RWPE2 (cell line): ENCODE results near the gene HCFC2.
A peak's percentile ranks its signal among the peaks of the same experiment; 100 is the strongest.

Source experiments
- ATAC-seq: fragments of 200-7000 bp; cut with Tn5 transposase; 3 replicates; pipeline ENCODE4 v1.9.1; 2021; ENCODE audit warnings: low read depth
- DNase-seq: peaks from one replicate; pipeline ENCODE4 v3.0.0-alpha.2; 2020; ENCODE audit warnings: low spot score
- H3K27ac ChIP-seq: fragments of 450-650 bp; 2 replicates; pipeline ENCODE4 v1.5.1; 2017; ENCODE audit warnings: mild to moderate bottlenecking; ENCODE audit not compliant: poor library complexity, severe bottlenecking
- H3K27me3 ChIP-seq: fragments of 250-450 bp; sonication (Bioruptor Pico); 2 replicates; pipeline ENCODE4 v1.5.1; 2021; ENCODE audit warnings: mild to moderate bottlenecking, moderate library complexity; ENCODE audit not compliant: insufficient read depth, poor library complexity, severe bottlenecking
- H3K36me3 ChIP-seq: fragments of 250-450 bp; sonication (Bioruptor Pico); 2 replicates; pipeline ENCODE4 v1.5.1; 2020; ENCODE audit warnings: low read depth, mild to moderate bottlenecking, moderate library complexity
- H3K4me1 ChIP-seq: fragments of 250-450 bp; sonication (Bioruptor Pico); 2 replicates; pipeline ENCODE4 v1.5.1; 2021; ENCODE audit warnings: mild to moderate bottlenecking, moderate library complexity; ENCODE audit not compliant: insufficient read depth, poor library complexity, severe bottlenecking
- H3K4me3 ChIP-seq: fragments of 250-450 bp; sonication (Bioruptor Pico); 2 replicates; pipeline ENCODE4 v1.5.1; 2021; ENCODE audit warnings: mild to moderate bottlenecking, moderate library complexity; ENCODE audit not compliant: severe bottlenecking
- H3K9me3 ChIP-seq: fragments of 250-450 bp; sonication (Bioruptor Pico); 2 replicates; pipeline ENCODE4 v1.5.1; 2021; ENCODE audit warnings: mild to moderate bottlenecking, moderate library complexity; ENCODE audit not compliant: severe bottlenecking
- CTCF ChIP-seq: fragments of 450-650 bp; IDR thresholded peaks from one replicate; pipeline ENCODE4 v1.5.1; 2017; ENCODE audit warnings: mild to moderate bottlenecking, moderate library complexity; ENCODE audit not compliant: poor library complexity, severe bottlenecking

Gene HCFC2

GRCh38 chr12:104133866-104134265 lies 69.5 kb downstream of the HCFC2 start:
- H3K4me1 ChIP-seq: peaks cover 19% of the 10 kb centered on the region
- peaks cover 66% of the 10 kb centered on the region for H3K36me3 ChIP-seq
- H3K9me3 ChIP-seq: no peaks in the 10 kb centered on the region
- no peaks in the 10 kb centered on the region for H3K27me3 ChIP-seq
- no peak for TF ChIP-seq CTCF
- no peak overlapping the region for H3K27ac ChIP-seq
- no peak overlapping the region for H3K4me3 ChIP-seq
- DNase-seq (no peak), ATAC-seq (no peak)

- no peak overlapping the region for H3K27ac ChIP-seq
- no peaks in the 10 kb centered on the region for H3K9me3 ChIP-seq
- H3K27me3 ChIP-seq: no peaks in the 10 kb centered on the region
- peaks cover 19% of the 10 kb centered on the region for H3K4me1 ChIP-seq
- no peak for DNase-seq
- no peak for ATAC-seq
- TF ChIP-seq CTCF: no peak
- no peak overlapping the region for H3K4me3 ChIP-seq
- H3K36me3 ChIP-seq: peaks cover 56% of the 10 kb centered on the region
Observed at GRCh38 chr12:104134882-104135281, 70.6 kb downstream of the HCFC2 start.

DNA sequence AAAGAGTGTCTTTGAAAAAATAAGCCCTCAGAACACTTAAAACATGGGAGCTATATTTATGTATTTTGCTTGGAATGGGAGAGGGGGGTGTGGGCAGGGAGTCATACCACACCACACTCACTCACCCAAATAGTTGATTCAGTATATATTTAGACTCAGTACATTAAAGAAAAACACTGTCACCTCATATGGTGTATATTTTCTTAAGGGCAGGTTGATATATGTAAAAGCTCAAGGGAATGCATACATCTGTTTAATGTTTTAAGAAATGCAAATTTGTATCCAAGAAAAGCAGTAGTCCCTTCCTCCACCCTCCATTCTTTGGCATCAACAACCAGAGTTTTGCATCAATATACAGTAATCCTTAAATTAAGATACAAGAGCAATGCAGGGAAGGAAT lies 72.2 kb downstream of the HCFC2 start:
- no peaks in the 10 kb centered on the region for H3K27me3 ChIP-seq
- peak overlapping the region; percentile 99 for H3K4me3 ChIP-seq
- peaks cover 39% of the 10 kb centered on the region for H3K36me3 ChIP-seq
- no peak for DNase-seq
- ATAC-seq: no peak
- peaks cover 19% of the 10 kb centered on the region for H3K4me1 ChIP-seq
- H3K9me3 ChIP-seq: no peaks in the 10 kb centered on the region
- H3K27ac ChIP-seq: peak overlapping the region; percentile 89
- TF ChIP-seq CTCF: no peak

DNA sequence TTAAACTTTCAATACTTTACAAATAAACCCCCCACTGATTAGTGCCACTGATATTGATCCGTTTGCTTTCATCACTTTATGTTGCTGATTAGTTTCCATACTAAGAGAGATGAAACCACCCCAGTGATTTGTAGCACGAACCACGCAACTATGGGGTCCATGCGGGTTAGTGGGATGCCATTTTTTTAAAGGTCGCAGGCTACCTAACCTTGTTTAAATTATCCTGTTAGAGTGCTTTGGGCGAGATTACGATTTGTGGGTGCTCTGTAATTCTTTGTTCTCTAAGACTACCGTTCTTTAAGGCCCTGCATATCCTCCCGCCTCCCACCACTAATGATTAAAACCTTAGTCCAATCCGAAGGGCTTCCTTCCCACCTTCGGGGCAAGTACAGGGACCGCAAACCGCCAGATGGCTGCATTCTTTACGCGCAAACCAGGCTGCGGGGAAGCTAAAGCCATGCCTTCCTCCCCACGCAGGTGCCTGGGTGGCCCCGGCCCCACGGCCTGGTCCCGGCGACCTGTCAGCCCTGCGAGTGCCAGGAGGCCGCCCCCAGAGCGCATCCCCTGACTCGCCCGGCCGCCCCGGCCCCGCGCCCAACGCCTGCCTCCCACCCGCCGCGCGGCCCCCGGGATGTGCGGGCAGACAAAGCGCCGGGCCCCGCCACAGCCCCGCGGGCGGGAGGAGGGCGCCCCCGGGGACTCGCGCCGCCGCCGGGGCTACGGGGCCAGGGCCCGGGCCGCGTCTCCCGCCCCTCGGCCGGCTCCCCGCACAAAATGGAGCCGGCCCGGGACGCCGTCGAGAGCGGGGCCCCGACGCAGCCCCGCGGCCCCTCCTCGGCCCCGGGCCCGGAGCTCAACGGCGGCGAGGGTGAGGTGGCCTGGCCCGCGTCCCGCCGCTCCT lies 72.9 kb downstream of the HCFC2 start:
- Histone ChIP-seq H3K27ac (peak overlapping the region; percentile 89), H3K36me3 (peaks cover 33% of the 10 kb centered on the region), H3K9me3 (no peaks in the 10 kb centered on the region), H3K4me1 (peaks cover 19% of the 10 kb centered on the region), H3K4me3 (peak overlapping the region; percentile 99), H3K27me3 (no peaks in the 10 kb centered on the region)
- no peak for DNase-seq
- ATAC-seq: peak; percentile 16; the same call in 1 of the 3 replicates
- TF ChIP-seq CTCF: no peak
